Fibroblast of peridontal ligament (primary cell): ENCODE data around the gene MBD3.

Experiments
- DNase-seq: peaks from one replicate; pipeline ENCODE4 v3.0.0-alpha.2; 2010; ENCODE audit errors: extremely low read depth

The MBD3 gene

DNA sequence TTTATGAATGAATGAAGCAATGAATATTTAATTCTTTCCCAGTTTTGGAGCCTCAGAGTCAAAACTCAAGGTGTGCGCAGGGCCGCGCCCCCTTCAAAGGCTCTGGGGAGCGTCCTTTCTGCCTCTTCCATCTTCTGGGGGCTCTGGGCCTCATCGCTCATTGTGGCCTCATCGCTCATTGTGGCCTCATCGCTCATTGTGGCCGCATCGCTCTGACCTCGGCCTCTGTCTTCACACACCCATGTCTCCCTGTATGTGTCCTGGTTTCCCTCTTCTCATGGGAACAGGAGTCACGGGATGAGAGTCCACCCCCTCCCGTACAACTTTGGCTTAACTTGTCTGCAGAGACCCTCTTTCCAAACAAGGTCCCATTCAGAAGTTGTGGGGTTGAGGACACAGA lies 21.3 kb downstream of the MBD3 start:
- no peak for DNase-seq

DNA sequence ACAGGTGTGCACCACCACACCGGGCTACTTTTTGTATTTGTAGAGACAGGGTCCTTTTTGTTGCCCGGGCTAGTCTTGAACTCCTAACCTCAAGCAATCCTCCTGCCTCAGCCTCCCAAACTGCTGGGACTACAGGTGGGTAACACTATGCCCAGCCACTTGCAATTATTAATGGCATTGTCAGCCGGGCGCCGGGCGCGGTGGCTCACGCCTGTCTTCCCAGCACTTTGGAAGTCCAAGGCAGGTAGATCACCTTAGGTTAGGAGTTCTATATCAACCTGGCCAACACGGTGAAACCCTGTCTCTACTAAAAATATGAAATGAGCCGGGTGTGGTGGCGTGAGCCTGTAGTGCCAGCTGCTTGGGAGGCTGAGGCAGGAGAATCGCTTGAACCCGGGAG lies 21.8 kb downstream of the MBD3 start:
- no peak for DNase-seq

DNA sequence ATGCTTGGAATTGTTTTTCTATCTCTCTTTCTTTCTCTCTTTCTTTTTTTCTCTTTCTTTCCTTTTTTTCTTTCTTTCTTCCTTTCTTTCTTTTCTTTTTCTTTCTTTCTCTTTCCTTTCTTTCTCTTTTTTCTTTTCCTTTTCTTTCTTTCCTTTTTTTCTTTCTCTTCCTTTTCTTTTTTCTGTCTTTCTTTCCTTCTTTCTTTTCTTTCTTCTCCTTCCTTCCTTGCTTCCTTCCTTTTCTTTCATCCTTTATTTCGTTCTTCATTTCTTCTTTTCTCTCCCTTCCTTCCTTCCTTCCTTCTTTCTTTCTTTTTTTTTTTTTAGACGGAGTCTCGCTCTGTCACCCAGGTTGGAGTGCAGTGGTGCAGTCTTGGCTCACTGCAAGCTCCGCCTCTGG lies 22.7 kb downstream of the MBD3 start:
- DNase-seq = no peak

DNA sequence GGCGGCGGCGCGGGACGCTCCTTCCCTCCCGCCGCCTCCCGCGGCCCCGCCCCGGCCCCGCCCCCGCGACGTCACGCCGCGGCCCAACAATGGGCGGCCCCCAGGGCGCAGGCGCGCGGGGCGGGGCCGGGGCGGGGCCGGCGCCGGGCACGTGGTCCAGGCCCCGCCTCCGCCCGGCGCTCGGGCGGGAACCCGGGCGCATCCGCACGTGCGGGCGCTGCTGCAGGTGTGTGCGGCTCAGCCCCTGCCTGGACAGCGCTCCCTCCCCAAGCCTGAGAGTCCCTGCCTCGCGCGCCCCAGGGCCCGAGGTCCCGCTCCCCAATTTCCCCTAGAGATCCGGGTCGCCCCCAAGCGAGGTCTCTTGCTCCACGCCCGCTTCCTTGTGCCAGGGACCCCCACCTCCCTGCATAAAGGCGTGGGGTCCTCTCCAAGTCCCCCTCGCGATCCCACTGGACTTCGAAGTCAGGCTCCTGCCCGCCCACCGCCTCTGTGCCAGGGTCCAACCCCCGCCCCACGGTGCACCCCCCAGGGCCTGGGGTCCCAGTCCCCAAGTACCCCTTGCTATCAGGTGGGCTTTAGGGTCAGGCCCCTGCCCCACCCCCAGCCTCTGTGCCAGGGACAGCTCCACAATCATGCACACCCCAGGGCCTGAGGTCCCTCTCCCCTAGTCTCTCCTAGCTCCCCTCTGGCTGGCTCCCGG lies 24.2 kb downstream of the MBD3 start, which contains the start of gene MEX3D:
MEX3D (minus strand) TSS at position 6 of the 700 bp plus-strand sequence. CDS start 267 bp downstream, outside the sequence.
- peak; percentile 32 for DNase-seq

DNA sequence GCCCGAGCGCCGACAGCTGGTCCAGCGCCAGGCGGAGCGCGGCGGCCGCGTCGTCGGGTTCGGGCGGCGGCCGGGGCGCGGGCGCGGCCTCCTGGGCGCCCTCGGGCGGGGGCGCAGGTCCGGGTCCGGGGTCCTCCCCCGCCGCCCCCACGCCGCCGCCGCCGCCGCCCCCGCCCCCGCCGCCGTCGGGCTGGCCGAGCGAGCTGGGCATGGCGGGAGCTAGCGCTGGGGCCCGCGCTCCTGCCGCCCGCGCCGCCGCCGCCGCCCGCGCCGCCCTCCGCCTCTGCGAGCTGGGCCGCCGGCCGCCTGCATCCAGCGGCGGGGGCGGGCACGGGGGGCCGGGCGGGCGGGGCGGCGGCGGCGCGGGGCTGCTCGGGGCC lies 24.8 kb downstream of the MBD3 start:
- DNase-seq = no peak

DNA sequence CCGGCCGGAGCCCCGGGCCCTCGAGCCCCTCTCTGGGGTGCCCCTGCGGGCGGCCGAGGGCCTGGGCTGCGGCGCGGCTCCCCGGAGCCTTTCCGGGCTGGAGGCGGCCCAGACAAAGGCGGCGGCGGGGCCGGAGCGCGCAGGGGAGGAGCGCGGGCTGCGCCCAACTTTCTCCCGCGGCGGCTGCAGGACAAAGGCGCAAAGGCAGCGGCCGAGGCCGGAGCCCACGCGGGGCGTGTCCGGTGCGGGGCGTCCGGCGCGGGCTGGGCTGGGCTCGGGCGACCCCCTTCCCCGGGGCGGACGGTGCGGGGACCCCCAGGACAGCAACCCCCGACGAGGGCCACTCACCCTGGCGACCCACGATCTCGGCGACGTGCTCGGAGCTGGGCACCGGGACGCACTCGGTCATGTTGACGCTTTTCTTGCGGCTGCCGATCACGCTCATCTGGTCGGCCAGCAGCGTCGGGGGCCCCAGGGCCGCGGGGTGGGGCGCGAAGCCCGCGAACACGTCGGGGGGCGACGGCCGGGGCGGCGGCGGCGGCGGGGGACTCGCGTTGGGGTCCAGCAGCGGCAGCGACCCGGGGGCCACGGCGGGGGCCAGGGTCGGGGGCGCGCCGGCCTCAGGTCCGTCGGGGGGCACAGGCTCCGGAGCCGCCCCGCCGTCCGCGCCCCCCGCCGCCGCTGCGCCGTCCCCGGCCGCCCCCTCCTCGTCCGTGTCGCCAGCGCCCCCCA lies 25.4 kb downstream of the MBD3 start:
- DNase-seq = no peak

DNA sequence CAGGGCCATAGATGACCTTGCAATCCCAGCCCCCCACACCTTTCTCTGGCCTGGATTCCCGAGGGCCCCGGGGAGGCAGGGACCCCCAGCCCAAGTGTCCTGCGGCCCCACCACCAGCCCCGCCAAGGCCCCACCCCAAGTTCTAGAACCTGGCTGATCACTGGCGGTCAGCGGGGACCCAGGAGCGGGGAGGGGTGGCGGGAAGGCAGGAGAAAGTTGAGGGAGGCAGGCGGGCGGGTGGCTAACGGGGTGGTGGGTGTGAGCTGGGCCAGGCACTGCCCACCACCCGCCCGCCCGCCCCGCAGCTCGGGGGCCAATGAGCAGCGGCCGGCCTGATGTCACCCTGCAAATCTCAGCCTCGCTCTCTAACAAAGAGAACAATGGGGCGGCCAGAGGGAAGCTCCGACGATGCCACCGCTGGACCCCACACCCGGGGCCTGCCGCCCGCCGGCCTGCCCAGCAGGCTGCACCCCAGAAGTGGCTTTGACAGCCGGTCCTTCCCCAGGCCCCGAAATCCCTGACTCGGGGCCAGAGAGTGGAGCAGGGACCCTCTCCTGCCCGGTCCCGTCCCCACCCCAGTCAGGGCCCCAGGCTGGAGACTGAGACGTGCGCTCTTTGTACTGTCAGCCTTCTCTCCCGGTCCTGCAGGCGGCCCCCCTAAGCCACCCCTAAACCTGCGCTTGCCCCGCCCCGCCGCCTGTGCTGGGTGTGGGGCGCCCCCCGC lies 26.1 kb downstream of the MBD3 start:
- DNase-seq = peak; percentile 76

DNA sequence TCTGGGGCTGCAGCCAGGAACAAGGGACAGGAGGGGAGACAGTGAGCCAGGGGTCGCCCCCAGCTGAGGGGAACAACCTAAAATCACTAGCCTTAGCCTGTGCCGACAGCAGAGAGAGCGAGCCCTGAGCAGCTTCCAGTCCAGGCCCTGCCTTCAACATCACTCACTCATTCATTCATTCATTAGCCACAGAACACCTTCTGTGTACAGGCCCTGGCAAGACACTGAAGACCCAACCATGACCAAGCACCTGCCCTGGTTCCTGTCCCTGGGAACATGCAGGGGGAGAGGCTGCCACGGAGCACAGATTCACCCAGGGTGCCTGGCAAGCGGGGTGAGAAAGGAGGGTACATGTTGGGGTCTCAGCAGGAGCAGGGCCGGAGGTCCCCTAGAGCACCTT lies 29.4 kb downstream of the MBD3 start:
- DNase-seq = no peak

DNA sequence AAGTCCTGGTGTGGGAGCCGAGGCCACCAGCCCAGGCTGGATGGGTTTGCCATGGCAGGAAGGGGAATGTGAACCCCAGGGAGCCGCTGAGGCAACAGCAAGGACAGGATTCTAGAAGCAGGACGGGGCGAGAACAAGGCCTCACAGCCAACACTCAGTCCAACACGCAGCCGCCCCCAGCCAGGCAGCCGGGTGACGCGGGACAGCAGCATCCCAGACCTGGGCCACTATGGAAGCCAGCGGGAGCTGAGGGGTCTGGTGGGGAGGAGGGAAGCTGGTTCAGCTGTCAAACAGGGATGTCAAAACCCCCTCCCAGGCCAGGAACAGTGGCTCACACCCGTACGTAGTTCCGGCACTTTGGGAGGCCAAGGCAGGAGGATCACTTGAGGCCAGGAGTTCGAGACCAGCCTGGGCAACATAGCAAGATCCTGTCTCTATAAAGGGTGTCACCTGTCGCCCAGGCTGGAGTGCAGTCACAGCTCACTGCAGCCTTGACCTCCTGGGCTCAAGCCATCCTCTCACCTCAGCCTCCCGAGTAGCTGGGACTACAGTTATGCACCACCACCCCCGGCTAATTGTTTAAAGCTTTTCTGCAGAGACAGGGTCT lies 31.3 kb downstream of the MBD3 start:
- DNase-seq = no peak

DNA sequence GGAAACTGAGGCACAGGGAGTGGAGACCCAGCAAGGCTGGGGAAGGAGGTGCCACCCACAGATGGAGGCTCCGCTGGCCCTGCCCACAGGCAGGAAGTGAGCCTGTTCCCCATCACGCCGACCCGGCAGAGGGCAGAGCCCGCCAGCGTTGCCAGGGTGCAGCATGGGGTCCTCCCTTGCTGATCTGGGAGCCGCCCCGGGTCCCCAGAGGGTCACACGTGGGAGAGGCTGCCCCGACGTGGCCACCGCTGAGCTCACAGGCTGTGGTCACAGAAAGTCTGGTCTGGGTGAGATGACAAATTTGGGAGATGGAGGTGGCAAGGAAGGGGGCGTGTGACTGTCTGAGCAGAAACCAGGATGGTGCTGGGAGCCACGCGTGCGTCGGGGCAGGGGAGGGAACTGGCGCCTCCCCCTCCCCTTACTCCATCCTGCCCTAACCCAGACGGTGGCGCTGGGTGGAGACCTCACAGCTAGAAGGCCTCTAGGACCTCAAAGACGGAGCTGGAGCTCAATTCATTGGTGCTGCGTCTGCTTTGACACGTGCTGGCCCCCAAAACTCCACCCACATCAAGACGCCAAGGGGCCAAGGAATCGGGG lies 32.3 kb downstream of the MBD3 start:
- DNase-seq = no peak

DNA sequence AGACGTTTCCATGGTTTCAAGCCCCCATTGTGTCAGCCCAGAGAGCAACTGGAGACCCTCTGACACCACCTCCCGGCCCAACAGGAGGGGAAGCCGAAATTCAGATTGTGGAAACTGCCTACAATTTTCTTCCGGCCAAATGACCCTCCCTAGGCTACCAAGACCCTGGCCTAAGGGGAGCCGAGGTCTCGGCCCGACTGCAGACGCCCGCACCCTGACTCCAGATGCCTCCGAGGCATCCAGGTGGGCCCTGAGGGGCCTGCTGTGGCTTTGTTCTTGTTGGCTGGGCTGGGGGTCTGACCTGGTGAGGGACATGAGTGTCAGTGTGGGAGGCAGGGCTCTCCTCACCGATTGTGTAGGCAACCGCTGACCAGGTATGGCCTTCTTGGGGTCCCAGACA lies 34.1 kb downstream of the MBD3 start:
- no peak for DNase-seq

DNA sequence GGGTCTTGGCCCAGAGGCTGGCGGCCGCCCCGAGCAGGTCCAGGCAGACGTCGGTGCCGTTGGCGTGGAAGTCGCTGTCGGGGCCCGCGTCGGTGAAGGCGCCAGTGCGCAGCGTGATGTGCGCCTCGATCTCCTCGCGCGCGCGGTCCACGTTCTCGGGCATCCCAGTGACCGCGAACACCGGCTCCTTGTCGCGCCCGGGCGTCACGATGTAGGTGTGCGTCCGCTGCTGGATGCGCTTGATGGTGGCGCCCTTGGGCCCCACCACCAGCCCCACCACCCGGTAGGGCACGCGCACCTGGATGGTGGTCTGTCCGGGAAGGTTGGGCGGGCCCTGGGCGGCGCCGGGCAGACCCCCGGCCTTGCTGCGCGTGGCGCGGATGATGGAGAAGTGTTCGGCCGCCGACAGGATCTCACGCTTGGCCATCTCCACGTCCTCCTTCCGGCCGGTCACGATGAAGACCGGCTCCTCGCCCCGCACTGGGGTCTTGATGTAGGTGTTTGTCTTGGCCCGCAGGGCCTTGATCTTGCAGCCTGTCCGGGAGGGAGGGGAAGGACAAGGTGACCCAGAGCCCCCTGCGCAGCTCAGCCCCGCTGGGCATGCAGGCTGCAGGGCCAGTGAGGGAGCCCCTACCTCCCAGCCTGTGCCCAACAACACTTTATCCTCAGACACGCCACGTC lies 36.1 kb downstream of the MBD3 start:
- DNase-seq = no peak

DNA sequence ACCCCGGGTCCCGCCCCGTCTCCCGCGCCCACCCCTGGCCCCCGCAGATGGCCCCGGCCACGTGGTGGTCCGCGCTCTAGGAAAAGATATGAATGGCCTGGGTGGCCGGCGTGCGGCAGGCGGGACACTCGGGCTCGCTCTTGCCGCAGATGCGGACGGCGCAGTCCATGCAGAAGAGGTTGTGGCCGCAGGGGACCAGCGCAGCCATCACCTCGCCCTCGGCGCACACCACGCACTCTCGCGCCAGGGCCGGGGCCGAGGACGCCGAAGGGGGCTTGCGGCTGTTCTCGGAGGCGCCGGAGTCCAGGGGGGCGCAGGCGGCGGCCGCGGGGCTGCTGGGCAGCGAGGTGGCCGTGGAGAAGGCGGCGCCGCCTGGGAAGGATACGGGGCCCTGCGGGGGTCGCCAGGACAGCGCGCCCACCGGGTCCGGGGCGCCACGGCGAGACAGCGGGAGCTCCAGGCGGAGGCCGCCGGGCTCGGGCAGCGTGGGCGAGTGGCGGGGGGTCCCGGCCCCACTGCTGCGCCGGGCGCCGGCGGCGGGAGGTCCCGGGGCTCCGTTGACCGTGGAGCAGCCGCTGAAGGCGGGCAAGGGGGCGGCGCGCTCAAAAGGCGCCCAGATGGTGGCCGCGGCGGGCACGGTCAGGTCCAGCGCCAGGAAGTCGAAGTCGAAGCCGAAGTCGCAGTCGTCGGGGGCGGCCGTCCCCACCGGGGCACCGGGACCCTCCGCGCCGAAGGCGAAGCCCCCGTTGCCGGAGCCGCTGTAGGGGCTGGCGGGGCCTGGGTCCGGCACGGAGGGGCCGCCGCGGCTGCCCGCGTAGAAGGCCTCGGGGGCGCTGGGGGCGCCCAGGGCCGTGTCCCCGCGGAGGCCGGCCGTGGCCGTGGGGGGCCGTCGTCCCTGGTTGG lies 36.9 kb downstream of the MBD3 start:
- no peak for DNase-seq

DNA sequence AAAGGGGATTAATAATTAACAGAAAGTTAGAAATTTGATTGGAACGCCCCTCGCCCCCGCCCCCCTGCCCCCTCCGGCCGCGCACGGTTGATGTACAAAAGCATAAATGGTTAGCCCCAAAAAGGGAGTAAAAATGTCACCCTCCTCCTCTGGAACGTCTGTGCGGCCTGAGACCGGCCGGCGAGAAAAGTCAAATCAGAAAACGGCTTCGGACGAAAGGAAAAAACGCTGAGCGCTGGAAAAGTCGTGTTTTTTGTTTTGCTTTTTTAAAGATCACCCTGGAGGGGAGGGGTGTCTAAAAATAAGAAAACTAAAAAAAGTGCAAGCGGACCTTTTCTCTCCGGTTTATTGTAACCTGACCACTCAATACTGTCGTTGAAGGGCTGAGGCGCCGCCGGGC lies 37.7 kb downstream of the MBD3 start:
- DNase-seq = no peak

DNA sequence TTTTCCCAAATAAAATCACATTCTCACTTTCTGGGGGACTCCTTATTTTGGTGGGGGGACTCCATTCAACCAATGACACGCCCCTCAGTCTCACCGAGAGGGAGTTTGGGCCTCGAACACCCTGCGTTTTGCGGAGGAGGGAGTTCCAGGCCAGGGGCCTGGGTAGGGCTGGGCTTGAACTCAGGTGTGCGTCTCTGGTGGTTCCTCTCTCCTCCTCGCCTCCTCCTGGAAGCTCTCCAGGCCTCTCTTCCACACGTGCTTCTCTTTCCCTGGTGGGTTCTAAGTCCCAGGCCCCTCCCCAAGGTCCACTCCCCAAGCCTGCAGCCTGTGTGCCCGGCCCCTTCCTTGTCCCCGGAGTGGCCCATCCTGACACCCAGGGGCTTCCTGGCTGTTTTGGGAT lies 39.2 kb downstream of the MBD3 start:
- DNase-seq = no peak

DNA sequence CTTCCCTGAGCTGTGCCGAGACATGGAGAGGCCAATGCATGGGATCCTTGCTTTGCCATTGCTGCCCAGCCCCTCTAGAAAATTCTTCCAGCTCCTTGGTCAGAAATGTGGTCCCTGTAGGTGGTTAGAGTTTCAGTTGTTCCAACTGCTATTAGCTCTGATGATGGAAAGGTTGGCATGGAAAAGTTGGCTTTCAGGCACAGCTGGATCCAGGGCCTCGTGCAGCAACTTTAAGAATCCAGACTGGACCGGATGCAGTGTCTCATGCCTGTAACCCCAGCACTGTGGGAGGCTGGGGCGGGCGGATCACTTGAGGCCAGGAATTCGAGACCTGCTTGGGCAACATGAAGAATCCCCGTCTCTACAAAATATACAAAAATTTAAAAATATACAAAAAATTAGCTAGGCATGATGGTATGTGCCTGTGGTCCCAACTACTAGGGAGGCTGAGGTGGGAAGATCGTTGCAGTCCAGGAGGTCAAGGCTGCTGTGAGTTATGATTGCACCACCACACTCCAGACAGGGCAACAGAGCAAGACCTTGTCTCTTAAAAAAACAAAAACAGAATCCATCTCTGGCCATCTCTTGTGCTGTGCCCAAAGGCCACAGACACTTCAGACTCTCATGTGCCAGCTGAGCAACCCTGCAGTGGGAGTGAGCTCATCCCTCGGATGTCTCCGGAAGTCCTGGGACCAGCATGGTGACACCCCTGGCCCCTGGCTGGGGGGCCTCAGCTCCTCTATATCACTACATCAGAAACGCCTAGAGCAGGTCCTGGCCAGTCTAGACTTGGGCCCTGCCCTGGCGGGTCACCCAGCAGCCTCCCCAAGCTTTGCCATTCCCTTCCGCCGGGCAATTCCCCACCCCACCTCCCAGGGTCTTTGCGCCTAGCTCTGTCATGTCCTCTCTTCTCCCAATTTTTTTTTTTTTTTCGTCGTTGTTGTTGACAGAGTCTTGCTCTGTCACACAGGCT lies 41.3 kb downstream of the MBD3 start:
- no peak for DNase-seq

DNA sequence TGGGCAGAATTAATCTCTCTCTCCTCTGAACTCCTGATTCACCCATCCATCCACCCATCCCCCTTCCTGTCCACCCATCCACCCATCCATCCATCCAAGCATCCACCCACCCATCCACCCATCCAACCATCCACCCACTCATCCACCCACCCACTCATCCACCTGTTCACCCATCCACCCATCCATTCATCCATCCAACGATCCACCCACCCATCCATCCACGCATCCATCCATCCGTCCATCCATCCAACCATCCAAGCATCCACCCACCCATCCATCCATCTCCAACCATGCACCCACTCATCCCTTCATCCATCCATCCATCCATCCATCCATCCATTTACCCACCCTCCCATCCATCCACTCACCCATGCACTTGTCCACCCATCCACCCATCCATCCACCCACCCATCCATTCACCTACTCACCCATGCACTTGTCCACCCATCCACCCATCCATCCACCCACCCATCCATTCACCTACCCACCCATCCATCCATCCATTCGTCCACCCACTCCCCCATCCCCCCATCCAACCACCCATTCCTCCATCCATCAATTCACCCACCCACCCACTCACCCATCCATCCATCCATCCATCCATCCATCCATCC lies 43.2 kb downstream of the MBD3 start:
- DNase-seq = no peak

DNA sequence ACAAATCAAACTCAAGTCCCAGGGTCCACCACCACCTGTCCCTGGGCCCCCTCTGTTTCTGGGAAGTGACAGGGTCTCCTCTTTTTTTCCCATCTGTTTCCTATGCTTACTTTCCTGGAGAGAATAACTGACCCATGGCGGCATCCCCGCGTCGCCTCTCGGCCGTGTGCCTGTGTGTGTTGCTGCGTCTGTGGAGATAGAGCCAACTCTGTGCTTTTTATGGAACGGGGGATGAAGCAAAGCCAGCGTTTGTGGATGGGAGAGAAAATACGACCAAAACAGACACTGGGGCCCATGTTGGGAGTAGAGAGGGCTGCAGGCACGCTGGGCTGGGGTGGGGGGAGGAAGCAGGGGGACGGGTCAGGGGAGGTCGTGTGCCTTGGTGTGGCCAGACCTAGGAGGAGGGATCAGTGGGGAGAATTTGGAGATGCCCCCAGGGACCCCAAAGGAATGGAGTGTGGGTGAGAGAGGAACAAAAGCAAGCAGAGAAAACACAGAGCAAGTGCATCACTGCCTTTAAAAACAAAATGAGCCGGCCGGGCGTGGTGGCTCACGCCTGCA lies 52.2 kb downstream of the MBD3 start:
- no peak for DNase-seq
